HG03097 (cell line): ENCODE measurements around the gene IGFLR1.

ENCODE experiments used
- ATAC-seq: cut with Tn5 transposase; IDR thresholded peaks from one replicate; pipeline ENCODE4 v1.9.1; 2021; ENCODE audit not compliant: unreplicated experiment, low FRiP score

Gene IGFLR1

GRCh38 chr19:35740423-35741202 is 1.6 kb downstream of the IGFLR1 start:
- peak; percentile 53 for ATAC-seq

- no peak for ATAC-seq
These were observed 2.2 kb downstream of the IGFLR1 start for GRCh38 chr19:35740108-35740422.

GRCh38 chr19:35739275-35740107 is 2.8 kb downstream of the IGFLR1 start:
- no peak for ATAC-seq

DNA sequence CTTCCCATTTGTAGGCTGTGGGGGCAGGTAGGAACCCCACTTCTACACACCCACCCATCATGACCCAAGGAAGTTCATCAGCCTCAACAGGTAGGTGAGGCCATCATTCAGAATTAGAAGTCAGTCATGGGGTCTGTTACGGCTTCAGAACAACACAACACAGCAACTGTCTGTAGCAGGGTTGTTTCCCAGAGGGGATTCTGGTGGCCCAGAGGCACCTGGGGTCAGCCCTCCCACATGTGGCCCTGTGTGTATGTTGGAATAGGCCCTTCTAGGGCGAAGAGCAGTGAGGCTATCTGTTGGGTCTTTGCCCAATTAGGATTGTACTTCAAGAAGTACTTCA is 3.4 kb downstream of the IGFLR1 start:
- ATAC-seq, result no peak

DNA sequence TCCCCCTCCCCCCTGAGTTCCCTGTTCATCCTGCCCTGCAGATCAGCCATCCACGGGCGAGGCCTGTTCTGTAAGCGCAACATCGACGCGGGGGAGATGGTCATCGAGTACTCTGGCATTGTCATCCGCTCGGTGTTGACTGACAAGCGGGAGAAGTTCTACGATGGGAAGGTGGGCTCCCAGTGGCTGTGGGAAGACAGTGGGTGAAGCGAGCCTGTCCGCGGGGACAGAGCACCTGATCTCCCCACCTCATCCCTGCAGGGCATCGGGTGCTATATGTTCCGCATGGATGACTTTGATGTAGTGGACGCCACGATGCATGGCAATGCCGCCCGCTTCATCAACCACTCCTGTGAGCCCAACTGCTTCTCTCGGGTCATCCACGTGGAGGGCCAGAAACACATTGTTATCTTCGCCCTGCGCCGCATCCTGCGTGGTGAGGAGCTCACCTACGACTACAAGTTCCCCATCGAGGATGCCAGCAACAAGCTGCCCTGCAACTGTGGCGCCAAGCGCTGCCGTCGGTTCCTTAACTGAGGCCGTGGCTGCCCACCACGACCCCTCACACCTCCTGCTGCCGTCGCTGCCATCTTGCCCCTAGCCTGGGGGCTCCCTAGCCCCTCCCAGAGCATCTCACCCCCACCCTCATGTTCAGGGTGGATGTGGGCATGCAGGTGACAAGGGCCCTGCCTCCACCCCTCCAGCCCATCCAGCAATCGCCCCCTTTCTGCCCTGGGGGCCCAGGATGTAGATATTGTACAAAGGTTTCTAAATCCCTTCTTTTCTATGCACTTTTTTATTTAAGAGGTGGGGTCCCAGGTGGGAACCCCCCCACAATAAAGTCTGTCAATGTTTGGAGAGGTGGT is 4.0 kb downstream of the IGFLR1 start:
- ATAC-seq, result no peak

- ATAC-seq, result no peak
These were observed 5.1 kb downstream of the IGFLR1 start for GRCh38 chr19:35736913-35737886.

- ATAC-seq, result no peak
These were observed 7.4 kb downstream of the IGFLR1 start for GRCh38 chr19:35734889-35735288.

GRCh38 chr19:35734273-35734672 is 8.0 kb downstream of the IGFLR1 start:
- ATAC-seq, result no peak

GRCh38 chr19:35733180-35734125 is 8.8 kb downstream of the IGFLR1 start:
- no peak for ATAC-seq

- no peak for ATAC-seq
These were observed 9.6 kb downstream of the IGFLR1 start for GRCh38 chr19:35732540-35733179.

DNA sequence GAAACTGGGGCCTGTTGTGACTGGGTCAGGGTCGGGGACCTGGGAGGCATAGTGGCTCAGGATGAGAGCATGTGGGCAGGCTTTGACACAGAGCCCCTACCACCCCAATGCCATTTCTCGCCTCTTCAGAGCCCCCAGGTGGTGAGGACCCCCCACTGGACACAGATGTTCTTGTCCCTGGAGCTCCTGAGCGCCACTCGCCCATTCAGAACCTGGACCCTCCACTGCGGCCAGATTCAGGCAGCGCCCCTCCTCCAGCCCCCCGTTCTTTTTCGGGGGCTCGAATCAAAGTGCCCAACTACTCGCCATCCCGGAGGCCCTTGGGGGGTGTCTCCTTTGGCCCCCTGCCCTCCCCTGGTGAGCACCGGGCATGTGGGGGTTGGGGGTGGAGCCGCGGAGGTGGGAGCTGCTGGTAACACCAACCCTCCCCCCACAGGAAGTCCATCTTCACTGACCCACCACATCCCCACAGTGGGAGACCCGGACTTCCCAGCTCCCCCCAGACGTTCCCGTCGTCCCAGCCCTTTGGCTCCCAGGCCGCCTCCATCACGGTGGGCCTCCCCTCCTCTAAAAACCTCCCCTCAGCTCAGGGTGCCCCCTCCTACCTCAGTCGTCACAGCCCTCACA is 10.4 kb downstream of the IGFLR1 start:
- ATAC-seq, result no peak

DNA sequence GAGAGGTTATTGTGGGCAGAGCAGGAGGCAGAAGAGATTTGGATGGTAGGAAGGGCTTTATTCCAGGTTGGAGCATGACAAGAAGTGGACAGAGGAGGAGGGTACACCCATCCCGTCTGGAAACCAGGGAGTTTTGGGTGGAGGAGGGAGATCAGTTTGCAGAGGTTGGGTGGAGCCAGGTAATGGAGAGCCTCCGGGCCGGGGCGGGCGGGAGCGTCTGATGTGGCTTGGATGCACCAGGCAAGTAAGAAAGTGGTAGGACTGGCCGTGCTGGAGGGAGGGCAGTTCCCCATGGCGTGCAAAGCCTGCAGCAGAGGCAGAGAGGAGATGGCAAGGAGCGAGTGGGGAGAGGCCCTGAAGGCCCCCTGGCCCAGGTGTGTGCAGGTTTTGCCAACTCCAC is 10.9 kb downstream of the IGFLR1 start:
- no peak for ATAC-seq

DNA sequence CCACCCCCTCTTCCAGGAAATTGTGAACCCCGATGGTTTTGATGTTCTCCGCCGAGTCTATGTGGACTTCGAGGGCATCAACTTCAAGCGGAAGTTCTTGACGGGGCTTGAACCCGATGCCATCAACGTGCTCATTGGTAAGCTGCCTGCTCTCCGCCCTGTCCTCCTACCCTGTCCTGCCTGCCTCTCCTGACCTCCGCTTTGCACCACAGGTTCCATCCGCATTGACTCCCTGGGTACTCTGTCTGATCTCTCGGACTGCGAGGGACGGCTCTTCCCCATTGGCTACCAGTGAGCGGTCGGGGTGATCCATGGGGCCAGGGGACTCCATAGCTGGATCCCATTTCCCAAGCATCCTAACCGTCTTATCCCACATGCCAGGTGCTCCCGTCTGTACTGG is 11.9 kb downstream of the IGFLR1 start:
- ATAC-seq, result no peak

DNA sequence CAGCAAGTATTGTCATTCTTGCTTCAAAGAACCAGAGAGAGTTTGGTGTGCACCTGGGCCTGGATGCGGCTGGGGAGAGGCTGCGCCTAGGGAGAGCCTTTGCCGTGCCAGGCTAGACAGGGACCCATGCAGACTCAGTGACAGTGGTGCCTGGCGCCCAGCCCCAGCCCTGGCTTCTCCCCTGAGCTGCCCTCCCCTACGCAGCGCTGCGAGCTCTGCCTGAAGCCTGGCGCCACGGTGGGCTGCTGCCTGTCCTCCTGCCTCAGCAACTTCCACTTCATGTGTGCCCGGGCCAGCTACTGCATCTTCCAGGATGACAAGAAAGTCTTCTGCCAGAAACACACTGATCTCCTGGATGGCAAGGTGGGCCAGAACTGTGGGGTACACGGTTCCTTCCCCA is 12.5 kb downstream of the IGFLR1 start:
- no peak for ATAC-seq

DNA sequence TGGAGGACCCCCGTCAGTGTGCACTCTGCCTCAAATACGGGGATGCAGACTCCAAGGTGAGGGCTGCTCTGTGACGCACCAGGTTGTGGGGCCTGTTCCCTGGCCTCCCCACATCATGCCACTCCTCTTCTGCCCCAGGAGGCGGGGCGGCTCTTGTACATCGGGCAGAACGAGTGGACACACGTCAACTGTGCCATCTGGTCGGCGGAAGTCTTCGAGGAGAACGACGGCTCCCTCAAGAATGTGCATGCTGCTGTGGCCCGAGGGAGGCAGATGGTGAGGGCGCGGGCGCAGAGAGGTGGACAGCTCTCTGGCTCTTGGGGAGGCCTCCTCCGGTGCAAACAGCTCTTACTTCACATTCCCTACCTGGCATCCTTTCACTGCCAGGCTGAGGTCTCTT is 13.2 kb downstream of the IGFLR1 start:
- no peak for ATAC-seq

DNA sequence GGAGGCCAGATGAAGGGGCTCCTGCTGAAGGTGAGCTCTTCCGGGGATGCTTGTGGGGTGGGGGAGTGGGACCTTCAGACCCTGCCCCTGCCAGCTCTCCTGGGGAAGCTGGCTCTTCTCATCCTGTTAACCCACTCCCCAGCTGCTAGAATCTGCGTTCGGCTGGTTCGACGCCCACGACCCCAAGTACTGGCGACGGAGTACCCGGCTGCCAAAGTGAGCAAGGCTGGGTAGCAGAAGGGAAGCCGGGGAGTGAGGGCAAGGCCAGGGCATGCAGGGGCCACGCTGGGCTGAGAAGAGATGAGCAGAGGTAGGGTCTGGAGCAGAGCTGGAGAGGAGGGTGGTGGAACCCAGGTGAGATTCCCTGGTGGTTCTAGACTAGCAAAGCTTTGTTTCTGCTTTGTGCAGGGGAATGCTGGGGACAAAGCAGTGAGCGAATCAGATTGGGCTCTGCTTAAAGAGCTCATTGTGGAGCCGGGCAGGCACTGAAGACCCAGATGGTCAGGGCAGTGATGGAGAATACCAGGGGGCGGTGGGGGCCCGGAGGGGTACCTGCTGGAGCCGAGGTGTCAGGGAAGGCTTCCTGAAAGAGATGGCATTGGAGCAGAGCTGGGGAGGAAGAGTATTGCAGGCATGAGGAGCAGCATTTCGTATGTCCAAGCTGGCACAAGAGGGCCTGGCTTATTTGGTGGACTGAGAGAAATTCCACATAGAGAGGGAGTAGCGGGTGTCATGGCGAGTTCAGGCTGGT is 14.1 kb downstream of the IGFLR1 start:
- ATAC-seq, result no peak
